Measurements from ENCODE around the gene COL4A1.
A peak's percentile ranks its signal among the peaks of the same experiment; 100 is the strongest.

COL4A1 gene

DNA sequence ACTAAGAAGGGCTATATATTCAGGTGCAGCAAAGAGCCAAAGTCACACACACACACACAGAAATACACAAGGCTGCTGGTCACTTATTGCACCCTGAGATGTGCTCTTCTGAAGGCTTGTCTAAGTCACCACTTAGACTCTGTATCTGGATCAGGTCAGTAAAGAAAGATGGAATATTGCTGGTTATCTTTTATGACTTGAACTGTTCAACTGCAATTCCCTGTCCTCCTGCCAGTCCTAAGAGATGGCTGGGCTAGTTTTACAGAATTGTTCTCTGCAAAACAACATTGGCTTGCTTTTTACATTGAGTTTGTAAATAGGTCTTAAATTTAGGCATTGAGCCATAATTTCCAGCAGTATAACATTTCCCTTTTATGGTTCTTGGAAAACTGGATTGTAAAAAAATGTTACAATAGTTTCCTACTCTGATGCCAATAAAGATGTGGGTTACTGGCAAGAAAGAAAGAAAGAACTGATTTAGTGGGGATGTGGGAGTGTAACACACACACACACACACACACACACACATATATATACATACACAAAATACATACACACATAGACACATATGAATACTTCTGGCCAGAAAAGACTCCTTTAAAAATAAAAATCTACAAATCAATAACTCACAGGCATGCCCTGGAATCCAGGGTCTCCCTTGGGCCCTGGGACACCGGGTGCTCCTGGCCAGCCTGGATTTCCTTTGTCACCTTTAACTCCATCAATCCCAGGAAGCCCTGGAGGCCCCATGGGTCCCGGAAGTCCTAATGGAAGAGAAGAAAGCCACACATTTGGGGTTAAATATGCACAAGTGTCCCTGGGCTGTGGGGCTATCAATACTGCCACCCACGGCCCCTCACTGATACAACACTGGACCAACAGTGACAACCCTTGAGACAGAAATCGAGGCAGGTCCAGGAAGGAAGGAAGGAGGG is 137.7 kb downstream of the COL4A1 start:
- FAIRE-seq = no peak

DNA sequence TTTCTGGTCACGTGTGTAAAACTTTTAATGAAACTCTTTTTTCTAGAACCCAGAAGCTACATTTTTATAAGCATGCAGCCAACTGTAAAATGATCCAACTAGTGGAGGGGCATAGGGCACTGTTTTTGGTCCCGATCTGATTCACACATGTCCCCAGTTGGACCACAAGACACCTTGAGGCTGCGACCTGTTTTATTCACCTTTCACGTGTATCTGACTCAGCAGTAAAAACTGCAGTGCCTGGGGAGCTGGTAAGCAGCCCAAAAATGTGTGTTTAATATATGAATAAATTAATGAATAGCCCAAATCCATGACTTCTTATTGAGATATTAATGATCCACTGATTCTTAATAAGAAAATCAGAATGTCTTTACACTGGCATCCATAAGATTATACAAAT is 140.4 kb downstream of the COL4A1 start:
- no peak for DNase-seq (ENCODE audit: low spot score)
- FAIRE-seq = no peak

More for the DNA sequence above, 137.7 kb downstream of the COL4A1 start:
- DNase-seq (ENCODE audit: low spot score) = no peak

DNA sequence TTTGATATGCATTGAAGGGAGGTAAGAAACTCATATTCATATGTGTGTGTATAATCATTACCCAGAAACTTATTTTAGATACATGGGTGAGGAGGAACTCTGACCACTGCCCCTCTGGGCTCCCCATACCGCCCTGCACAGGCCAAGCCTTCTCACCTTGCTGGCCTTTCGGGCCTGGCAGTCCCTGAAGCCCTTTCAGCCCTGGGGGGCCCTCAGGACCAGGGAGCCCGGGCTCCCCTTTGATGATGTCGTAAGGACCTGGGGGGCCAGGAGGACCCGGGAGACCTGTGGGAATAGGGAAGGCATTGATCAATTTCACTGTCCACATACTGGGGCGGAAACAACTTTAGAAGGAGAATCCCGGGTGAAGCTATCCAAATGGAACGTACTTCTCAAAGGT is 142.3 kb downstream of the COL4A1 start:
- DNase-seq (ENCODE audit: low spot score) = no peak
- FAIRE-seq = no peak

DNA sequence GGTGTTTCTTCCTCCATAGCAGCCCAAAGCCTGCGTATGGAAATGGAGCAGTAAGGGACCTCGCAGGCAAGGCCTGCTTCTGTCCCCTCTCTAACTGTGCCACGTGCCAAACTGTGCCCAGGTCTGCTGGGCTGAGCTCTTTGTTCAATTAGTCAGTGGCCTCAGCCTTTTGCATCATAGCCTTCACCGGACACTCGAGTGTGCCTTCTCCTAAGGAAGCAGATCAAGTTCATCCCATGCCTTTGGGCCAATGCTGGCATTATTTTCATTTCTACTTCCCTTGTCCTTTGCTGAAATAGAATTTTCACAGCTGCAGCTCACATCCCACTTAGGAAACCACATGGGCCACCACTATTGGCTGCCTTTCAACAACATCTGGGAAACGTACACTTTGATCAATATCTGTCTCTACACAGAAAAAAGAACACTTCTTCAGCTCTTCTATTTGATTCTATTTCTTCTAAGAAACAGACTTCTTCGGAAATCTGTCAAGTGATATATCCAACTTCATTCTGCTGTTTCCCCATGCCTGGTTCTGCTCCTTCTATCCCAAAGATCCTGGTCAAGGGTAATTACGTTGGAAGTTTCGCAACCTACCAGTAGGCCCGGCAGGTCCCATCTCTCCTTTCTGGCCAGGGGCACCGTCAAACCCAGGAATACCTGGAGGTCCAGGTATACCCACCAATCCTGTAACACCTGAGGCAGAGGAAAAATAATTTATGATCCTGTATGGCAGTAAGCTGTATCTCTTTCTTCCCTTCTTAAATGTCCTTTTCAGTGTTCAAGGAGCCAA is 143.9 kb downstream of the COL4A1 start:
- DNase-seq (ENCODE audit: low spot score) (no peak), FAIRE-seq (no peak)

DNA sequence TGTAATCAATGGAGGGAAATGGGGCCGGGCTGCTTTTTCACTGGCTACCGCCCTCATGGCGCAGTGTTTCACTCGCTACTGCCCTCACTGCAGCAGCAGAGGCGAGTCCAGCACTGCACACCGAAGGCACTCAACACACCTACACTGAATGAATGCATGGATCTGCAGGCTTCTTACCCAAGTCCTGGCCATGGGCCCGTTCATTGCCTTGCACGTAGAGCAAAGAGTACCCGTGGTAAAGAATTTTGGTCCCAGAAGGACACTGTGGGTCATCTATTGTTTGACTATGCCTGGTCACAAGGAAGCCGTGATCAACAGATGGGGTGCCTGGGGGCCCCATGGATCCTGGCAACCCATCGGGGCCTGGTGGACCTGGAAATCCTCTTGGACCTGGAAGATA is 144.9 kb downstream of the COL4A1 start:
- DNase-seq (ENCODE audit: low spot score) (no peak), FAIRE-seq (no peak)

DNA sequence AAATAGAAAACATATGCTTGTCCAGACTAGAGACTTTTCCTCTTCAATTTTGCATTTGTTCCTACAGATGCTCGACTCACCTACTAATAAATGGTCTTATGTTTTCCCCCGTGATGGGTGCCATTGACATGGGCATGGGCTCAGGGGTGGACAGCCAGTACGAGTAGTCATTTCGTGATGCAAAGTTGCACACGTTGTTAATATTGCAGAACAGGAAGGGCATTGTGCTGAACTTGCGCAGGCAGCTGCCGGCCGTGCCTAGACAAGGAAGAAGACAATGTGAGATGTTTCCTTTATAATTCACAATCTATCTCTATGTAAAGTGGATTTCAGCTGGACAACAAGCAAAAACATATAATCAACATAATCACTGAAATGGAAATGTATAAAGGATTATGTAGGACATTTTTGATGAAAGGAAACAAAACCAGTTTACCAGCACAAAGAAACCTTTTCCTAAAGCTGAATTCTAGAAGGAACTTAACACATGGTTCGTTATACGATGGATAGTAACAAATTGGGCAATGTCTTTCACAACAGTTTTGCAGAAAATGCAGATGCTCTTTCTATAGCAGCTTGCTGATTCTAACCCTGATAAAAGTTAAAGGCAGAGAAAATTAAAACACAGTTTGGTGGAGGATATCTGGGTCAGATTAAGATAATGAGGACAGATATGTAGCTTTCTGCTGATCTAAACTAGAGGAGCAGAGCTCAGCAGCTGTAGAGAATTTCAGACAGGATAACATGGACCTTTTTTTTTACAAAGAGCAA is 145.7 kb downstream of the COL4A1 start:
- no peak for DNase-seq (ENCODE audit: low spot score)
- no peak for FAIRE-seq

DNA sequence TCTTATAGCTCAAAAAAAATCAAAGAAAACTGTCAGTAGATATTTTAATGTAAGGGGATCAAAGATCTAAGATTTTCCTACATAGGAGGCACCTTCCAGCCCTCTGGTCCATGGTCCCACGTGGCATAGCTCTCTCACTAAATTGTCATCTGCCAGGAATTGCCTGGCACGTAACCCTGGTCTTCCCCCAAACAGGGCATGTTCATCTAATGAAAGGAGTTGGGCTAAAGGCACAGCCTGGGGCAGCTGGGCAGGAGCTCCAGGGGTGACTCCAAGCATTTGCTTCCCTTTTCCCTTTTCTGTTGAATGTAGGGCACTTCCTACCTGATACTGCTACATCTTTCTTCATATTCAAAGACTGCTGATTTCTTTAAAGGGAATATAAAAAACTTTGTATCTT is 148.7 kb downstream of the COL4A1 start:
- FAIRE-seq (no peak), DNase-seq (ENCODE audit: low spot score) (no peak)

DNA sequence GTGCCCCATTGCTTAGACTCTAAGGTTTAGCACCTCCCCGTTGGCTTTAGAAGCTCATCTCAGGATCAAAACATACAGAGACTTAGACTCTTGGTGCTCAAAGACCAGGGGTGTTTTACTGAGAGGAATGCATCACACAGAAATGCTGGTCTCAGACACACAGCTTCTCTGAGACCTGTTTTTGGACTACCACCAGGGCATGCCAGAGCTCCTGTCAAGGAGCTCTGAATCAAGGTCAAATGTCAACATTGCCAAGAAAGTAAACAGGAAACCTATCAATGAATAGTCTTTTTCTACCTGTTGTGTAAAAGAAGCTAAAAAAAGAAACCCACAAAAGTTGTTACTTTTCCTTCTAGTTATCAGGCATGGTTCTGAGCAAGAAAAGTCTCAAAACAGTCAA is 149.2 kb downstream of the COL4A1 start:
- FAIRE-seq (no peak), DNase-seq (ENCODE audit: low spot score) (no peak)

DNA sequence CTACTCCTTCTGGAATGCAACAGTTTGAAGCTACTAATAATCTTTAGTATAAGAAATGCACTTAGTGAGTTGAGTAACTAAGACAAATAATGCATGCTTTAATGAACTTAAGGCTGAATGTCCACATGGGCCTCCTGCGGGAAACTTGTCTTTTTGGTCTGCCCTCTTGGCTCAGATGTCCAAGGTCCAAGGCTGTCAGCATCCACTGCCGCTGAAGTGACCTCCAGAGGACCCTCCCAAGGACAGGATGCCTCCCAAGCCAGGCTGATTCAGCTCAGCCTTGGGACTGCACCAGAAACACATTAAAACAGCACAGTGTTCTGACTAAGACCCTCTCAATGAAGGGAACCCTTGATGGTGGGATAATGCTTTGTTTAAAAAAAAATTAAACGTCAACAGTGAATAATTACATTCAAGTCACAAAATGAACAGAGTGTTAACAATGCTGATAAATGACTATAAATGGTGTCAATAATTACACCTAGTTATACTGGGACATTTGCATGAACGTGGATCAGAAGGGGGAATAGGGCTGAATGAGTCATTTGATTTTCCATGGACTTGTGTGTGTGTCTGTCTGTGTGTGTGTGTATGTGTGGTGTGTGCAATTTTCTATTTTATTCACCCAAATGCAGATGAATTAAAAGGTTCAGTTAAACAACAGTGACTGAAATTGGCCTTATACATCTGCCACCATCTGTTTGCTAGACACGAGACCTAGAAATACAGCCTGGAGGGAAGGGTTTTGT is 150.5 kb downstream of the COL4A1 start:
- no peak for DNase-seq (ENCODE audit: low spot score)
- no peak for FAIRE-seq

DNA sequence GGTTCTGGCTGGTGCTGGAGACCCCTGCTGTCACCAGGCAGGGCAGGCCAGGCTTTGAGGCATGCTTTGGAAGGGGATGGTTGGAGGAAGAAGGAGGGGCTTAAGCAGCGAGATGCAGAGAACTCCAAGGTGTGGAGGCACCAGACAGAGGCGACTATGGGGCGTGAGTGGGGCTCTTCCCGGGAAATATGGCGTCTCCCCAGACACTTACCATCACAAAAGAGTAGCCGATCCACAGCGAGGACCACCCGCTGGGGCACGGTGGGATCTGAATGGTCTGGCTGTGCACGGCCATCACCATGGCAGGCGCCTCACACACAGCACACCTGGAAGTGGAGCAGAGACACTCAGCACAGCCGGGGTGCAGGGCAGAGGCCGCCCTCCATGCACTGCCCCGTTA is 151.9 kb downstream of the COL4A1 start:
- FAIRE-seq = no peak
- no peak for DNase-seq (ENCODE audit: low spot score)

DNA sequence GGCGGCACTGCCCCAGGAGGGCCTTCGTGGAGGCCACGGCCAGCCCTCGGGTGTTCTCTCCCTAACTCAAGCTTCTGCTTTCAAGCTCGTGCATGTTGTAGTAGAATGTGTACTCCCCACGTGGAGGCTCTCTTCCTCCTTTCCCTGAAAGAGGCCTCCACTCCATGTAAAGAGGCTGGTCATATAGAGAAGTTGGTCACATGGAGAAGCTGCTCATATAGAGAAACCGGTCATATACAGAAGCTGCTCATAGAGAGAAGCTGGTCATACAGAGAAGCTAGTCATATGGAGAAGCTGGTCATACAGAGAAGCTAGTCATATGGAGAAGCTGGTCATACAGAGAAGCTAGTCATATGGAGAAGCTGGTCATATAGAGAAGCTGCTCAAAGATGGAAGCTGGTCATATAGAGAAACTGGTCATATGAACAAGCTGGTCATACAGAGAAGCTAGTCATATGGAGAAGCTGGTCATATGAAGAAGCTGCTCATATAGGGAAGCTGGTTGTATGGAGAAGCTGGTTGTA is 152.5 kb downstream of the COL4A1 start:
- DNase-seq (ENCODE audit: low spot score) (no peak), FAIRE-seq (no peak)

DNA sequence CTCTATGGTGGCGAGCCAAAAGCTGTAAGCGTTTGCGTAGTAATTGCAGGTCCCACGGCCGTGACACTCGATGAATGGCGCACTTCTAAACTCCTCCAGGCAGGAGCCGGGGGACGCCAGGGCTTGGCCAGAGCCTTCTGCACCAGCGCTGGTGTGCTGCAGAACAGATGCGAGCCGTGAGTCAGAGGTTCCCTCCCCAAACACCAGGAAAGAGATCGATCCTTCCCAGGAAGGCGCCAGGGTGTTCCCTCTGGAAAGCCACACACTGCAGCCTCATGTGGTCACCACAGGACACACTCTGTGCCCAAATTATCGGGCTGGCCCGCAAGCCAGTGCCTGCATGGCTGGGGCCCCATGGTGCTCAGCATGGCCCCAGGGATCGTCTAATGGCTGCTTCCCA is 154.6 kb downstream of the COL4A1 start:
- no peak for DNase-seq (ENCODE audit: low spot score)
- no peak for FAIRE-seq

DNA sequence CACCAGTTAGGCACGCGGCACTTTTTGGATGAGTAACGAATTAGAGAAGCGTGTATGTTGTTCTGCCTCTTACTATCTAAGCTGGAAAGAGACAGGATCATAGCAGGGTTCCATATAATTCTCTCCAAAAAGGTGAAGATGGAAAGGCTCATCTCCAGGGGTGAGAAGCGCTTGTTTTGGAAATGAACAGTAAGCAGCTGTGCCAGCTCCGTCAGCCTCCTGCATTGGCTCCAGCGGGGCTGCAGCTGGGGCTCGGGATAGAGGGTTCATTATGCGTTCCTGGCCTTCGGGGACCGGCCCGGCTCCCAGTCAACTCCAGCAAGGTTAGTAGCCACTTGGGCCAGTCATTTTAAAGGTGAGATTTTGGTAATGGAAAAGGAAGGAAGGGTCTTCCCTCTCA is 155.5 kb downstream of the COL4A1 start:
- FAIRE-seq = no peak
- DNase-seq (ENCODE audit: low spot score) = no peak

DNA sequence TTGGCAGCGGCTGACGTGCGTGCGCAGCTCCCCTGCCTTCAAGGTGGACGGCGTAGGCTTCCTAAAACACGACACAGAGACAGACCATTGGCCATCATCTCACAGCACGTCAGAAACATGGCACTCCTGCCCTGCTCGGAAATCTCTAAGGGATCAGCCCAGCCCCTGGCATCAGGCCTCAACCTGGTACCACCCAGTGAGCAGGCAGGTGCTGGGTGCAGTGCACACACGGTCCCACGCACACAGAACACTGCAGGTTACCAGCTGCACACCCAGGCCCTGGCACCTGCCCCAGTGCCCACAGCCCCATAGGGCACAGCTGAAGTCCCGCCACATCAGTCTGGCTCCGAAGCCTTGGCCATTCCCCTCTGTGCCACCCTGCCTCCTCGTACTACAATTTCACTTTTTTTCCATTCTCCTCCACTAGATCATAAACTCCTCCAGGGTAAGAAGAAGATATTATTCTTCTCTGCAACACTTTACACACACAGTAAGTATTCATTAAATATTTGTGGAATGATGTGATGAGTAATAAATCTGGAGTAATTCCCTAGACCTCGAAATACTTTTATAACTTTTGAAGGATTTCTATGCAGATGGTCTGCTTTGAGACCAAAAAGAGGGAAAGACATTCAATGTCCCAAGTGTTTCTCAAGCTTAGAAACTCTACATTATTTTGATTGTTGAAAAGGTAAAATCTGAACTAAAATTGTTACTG is 156.4 kb downstream of the COL4A1 start:
- no peak for FAIRE-seq
- DNase-seq (ENCODE audit: low spot score) = no peak

DNA sequence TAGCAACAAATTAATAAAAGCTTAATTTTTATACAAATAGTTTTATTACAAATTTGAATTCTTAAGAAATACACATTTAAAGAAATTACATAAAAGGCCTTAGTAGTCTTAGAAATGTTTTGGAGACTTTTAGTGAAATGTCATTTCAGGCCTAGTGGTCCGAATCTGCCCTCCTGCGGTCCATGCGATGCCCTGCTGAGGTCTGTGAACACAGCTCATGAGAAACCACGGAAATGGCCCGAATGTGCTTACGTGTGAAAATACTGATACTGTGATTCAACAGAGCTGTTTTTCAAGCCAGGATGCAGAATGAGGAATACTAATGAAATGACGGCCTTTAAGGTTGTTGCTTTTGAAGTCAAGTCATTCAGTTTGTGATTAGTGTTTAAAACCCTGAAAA is 157.9 kb downstream of the COL4A1 start:
- DNase-seq (ENCODE audit: low spot score) = no peak
- FAIRE-seq = no peak

DNA sequence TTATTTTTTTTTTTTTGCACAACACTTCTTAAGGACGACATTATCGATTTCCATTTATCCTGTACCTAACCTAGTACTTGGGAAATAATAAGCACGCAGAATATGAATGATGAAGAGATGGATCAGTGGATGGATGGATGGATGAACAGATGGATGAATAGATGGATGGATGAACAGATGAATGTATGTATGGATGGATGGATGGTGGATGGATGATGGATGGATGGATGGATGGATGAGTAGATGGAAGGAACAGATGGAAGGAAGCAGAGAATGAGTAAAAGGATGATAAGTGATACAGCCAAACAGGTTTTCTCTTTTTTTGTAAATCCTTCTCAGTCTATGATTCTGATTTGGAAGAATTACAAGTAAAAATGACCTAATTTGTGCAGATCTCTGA is 166.9 kb downstream of the COL4A1 start:
- DNase-seq (ENCODE audit: low spot score) (no peak), FAIRE-seq (no peak)

DNA sequence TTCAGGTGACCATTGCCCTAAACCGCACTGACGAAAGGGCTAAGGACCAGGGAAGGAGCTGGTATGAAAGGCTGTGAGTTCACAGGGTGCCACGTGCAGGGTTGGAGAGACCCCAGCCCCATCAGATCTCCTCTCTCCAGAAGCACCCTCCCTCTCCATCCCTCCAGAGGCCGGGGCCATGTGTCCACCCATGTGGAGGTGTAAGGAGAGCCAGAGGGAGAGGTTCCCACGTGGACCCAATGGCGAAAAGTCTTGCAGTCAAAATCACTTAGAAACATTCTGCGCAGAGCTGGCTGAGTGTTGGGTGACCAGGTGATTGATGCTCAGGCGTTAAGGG is 168.3 kb downstream of the COL4A1 start:
- FAIRE-seq (no peak), DNase-seq (ENCODE audit: low spot score) (no peak)

DNA sequence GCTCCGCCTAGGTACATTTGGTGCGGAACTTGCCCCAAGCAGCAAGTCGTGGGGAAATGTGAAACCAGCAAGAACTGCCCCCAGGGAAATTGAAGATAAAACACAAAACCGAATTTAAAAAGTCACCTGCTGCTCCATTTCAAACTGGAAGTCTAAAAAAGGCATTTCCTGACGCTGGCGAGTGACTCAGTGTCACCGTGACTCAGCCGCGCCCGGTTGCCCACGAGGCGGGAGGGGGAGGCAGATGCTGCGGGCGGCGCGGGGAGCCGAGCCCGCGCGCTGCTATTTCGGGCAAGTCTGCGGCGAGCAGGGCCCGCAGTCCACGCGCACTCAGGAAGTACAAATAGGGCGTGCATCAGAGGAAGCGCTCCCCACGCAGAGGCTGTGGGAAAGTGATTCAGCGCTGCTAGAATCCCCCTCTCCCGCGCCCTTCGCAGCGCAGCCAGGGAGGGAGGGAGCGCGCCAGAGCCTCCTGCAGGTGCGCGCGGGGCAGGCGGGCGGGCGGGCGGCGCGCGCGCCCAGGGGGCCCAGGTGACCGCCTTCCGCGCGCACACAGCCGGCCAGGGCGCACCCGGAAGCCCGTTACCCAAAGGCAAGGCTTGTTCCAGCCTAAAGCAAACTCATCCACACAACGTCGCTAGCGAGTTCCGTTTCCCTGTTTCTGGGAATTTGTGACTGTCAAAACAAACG is 168.8 kb downstream of the COL4A1 start:
- DNase-seq (ENCODE audit: low spot score) = peak; percentile 66
- FAIRE-seq = no peak

DNA sequence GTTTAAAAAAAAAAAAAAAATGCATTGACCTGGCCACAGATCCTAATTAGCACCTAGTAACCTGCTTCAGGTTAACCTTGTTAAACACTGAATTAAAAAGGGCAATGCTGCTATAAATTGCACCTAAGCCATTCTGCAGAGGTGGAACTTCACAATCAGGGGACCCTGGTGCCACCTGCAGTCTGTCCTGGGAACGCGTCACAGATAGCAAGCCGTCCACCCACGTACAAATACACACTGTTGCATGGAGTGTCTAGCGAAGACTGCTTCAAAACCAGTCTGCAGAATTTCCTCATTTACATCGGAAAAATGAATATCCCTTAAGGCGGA is 169.3 kb downstream of the COL4A1 start:
- FAIRE-seq (no peak), DNase-seq (ENCODE audit: low spot score) (peak; percentile 53)

Measured in RCC 7860 (cell line).